Hematopoietic multipotent progenitor cell treated with erythropoietin and hydrocortisone succinate and interleukin-3 and kit ligand, for 15 days (in vitro differentiated cells): ENCODE data around the gene USP47.
"Not testable (repeated sequence)": the region's sequence is repeated elsewhere in the genome, so short reads cannot be mapped to it uniquely, and the experiment has no call there.

Experiments used
- DNase-seq: peaks from one replicate; pipeline ENCODE4 v3.0.0-alpha.2; 2015; ENCODE audit warnings: low spot score

Gene USP47

DNA sequence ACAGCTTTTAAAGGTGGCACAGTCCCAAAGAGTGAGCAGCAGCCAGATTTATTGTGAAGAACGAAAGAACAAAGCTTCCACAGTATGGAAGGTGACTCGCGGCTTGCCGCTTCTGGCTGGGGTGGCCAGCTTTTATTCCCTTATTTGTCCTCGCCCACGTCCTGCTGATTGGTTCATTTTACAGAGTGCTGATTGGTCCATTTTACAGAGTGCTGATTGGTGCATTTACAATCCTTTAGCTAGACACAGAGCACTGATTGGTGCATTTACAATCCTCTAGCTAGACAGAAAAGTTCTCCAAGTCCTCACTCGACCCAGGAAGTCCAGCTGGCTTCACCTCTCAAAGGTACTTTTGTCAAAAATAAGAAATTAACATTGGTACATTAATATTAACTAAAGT lies 10.4 kb upstream of the USP47 start:
- not testable (repeated sequence) for DNase-seq

DNA sequence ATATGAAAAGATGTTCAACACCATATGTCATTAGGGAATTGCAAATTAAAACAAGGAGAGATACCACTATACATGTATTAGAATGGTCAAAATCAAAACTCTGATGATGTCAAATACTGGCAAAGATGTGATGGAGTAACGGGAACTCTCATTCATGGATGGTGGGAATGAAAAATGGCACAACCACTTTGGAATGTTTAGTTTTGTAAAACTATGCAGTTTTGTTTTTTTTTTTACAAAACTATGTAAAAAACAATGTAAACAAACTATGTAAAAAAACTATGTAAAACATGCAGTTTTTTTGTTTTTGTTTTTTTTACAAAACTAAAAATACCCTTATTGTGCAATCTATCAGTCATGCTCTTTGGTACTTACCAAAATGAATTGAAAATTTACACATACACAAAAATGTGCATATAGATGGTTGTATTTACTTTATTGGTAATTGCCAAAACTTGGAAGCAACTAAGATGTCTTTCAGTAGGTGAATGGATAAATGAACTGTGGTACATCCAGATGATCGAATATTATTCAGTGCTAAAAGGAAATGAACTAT lies 5.0 kb upstream of the USP47 start:
- DNase-seq: no peak

DNA sequence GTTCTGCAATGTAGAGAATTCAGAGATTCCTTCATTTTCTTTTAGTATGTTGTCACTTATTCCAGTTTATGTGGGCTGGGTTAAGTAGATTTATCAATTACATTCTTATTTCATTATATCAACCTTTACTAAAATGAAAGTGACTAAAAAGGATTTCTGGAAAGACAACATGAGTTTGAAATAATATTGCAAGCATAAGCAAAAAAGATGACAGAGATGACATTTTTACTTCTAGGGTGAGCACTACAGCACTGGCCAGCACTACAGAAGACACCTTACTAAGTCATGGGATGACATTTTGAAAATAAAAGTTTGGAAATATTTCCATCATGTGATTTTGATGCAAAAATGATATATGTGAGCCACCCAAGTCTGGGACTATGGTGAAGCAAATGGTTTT lies 2.1 kb upstream of the USP47 start:
- no peak for DNase-seq

DNA sequence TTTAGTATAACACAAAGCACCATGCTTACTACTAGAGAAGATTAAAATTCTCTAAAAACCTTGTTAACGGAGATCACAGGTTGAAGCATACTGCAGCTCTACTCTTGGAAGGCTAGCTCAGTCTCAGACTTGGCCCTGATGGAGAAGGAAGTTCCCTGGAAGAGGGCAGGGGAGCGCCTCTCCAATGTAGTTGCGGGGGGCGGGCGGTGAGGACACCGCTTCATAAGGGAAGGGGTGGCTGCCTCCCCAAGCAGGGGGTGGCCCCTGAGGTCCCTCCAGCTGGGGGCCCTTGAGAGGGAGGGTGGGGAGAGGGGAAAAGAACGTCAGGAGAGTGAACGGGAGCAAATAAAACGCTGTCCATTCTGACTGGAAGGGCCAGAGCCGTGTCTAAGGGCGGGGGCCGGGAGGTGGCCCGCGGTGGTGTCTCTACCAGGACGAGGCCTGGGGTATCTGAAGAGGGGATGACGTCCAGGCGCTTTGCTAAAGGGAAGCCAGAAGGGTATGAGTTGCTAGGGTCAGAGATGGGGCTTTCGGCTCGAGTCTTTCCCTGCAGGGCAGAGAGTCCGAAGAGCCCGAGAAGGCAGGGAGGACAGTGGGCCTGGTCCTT lies 553 bp upstream of the USP47 start:
- DNase-seq: no peak

DNA sequence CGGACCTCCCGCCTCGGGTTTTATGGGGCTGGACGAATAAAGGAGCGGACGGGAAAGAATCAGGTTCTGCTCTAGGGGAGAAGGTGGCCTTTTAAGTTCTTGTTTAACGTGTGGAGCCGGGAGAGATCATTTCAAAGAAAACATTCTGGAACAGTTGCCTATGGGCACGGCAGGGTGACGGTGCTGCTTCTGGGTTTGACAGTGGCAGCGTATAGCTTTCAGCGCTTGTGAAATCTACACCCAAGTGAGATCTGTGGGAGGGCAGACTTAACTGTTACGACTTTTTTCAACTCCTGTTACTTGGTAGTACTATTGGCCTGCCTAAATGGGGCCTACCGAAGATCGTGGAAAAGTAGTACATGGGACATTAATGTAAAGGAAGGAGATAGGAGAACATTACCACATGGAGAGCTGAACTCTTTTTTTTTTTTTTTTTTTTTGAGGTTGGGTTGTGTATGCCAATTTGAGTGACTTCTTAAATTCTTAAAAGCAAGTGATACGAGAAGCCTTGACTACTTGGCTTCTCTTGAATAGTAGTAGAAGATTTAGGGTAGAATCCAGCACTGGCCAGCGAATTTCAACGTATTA lies 743 bp downstream of the USP47 start:
- peak; percentile 80 for DNase-seq

DNA sequence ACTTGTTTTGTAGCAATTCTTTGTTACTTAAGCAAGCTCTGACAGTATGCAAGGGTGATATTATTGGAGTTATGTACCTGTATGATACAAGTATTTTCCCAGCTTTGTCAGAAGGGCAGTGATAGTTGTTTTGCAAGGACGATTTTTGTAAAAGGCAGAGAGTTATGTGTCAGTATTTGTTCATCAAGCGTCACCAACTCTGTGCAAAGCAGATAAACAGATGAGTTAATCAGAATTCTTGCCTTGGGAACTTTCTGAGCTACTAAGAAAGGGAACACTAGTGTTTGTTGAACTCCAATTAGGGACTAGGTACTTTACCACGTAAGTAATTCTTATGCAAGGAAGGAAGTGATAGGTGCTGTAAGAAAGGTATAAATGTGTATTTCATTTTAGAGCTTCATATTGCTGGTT lies 1.4 kb downstream of the USP47 start:
- DNase-seq: peak; percentile 59

DNA sequence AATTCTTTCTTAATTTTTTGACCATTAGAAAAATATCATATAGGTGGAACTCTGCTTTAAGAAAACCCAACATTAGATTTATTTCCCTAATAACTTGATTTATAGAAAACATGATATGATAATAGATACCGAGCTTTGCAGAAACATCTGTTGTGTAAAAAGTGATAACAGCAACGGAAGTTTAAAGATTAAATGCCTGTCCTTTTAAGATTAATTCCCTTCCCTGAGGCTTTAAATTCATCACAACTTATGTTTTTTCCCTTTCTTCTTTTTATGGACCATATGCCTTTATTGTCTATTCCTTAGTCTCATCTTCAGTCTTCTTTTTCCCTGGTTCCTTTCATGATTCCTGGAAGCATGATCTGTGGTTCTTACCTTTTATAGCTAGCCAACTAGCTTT lies 1.9 kb downstream of the USP47 start:
- peak; percentile 26 for DNase-seq

DNA sequence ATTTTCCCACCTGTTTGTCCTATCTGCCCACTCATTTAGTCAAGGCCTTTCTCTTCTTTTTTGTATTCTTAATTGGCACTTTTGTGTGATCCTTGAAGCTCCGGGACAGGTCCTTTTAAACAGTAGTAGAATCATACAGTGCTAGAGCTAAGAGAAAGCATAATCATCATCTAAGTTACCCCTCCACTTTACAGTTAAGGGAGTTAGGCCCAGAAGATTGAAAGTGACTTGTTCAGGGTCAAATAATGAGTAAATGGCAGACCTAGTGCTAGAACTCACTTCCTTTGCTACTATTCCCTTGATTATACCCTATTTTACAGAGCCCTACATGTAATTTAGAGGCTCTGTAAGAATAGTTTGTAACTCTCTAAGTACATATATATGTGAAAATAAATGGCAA lies 2.5 kb downstream of the USP47 start:
- no peak for DNase-seq

DNA sequence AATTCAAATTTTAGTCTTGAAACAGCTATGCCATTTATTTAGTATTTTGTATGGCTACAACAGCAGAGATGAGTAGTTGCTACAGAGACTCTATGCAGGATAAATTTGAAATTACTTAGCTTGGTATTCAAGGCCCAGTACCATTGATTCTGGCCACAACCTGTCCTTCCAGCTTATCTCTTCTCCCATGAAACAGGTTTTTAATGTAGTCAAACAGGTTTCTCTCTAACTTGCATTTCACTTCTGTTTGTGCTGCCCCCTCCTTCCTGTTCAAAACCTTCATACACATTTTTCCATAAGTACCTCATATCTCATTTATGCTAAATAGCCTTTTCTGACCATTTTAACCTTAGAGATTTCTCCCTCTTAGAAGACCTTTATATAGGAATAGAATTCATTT lies 3.3 kb downstream of the USP47 start:
- no peak for DNase-seq

DNA sequence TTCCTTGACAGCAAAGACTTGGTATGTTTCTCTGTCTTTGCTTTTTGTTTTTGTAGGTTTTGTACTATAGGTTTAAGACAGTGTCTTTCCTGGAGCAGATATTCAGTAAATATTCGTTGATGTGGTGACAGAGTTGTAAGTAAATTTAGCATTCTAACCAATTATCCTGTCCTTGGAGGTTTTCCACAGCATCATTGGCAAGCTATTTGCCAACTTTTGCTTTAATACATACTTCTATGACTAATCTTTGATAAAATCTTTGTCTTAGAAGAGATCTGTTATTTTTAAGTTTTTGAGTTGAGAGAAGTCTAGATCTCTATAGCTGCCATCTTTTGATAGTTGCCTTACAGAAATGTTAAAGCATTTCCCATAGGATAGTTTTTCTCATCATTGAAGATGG lies 3.8 kb downstream of the USP47 start:
- DNase-seq: no peak

DNA sequence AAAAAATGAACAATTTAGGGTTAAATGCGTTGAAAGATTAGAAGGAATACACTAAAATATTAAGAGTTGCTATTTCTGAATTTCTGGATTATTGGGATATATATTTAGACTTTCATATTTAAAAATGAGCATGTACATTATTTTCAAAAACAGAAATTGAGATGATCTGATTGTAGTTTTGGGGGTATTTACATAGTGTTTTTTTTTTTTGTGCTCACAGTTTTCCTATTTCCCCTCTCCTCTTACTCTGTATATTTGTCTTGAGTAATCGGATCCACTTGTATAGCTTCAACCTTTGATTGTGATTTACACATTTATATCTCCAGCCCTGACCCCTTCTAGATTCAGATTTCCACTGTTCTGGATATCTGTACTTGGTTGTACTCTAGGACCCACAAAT lies 5.3 kb downstream of the USP47 start:
- no peak for DNase-seq

DNA sequence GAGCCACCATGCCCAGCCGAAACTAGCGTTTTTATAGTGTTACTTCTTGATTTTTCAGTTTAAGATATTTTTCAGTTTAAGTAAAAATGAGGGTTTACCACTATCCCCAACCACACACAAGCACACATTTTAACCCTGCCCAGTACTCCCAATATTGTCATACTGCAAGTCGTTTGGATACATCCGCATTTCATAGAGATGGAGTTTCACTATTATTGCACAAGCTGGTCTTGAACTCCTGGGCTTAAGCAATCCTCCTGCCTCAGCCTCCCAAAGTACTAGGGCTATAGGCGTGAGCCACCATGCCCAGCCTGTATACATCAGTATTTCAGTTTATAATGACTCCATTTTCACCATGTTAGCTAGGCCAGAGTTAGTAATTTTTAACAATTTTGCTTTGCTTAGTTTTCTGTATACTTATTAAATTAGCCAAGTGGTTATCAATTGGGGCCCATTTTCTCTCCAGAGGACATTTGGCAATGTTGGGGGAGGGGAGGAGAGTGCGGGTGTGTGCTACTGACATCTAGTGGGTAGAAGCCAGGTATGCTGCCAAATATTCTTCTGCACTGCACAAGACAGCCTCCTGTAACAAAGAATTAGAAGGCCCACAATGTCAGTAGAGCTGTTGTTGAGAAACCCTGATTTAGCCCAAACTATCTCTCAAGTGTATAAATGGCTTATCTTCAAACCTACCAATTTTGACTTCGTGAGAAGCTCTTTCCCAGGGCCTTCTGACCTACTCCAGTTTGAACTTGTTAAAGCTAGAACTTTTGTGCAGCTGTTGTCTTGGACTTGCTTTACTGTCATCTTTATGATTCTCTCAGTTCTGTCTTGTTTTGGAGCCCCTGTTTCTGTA lies 7.3 kb downstream of the USP47 start:
- peak; percentile 83 for DNase-seq

DNA sequence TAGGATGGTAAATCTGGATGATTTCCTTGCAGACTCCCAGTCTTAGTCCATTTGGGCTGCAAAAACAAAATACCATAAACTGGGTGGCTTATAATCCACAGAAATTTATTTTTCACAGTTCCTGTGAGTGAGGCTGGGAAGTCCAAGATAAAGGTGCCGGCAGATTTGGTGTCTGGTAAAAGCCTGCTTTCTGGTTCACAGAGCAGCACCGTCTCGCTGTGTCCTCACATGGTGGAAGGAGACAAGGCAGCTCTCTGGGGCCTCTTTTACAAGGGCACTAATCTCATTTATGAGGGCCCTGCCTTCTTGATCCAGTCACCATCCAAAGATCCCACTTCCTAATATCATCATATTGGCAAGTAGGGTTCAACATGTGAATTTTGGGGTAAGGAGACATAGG lies 8.9 kb downstream of the USP47 start:
- DNase-seq: no peak

DNA sequence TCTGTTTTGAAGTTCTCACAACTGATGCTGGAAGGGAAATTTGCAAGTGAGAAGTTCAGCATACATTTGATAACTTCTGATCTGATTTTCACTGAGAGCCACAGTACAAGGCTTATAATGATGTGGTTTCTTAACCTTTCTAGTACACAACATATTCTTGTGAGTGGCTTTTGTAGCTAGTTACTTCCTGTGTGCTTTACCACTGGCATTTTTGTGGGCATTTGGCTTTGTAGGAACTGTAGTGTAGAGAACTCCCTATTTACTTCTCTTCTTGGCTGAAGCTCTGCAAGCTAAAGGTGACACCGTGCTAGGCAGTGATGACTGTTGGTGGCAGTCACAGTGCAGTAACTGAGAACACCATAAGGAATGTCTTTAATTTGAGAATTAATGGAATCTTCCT lies 14.9 kb downstream of the USP47 start:
- DNase-seq: no peak

DNA sequence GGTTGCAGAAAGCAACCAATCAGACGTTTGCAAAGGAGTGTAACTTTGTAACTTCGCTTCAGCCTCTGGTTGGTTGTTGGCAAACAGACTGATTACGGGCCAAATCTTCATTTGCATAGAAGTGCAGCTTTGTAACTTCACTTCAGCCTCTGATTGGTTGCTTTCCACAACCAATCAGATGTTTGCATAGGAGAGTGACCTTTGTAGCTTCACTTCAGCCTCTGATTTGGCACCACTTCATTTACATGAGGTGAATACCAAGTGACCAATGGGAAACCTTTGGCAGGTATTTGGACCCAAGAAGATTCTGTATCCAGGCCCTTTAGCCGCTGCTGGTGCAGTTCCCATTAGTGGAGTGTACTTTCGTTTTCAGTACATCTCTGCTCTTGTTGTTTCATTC lies 16.0 kb downstream of the USP47 start:
- no peak for DNase-seq

DNA sequence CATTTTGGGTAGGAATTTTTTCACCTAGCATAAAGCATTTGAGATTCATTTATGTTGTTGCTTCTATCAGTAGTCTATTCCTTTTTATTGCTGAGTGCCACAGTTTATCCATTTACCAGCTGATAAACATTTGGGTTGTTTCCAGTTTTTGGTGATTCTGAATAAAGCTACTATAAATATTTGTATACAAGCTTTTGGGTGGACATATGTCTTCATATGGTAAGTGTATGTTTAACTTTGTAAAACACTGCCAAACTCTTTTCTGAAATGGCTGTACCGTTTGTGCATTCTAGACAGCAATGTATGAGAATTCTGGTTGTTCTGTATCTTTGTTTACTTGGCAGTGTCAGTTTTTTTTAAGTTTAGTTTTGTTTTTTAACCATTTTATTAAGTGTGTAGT lies 16.9 kb downstream of the USP47 start:
- no peak for DNase-seq

DNA sequence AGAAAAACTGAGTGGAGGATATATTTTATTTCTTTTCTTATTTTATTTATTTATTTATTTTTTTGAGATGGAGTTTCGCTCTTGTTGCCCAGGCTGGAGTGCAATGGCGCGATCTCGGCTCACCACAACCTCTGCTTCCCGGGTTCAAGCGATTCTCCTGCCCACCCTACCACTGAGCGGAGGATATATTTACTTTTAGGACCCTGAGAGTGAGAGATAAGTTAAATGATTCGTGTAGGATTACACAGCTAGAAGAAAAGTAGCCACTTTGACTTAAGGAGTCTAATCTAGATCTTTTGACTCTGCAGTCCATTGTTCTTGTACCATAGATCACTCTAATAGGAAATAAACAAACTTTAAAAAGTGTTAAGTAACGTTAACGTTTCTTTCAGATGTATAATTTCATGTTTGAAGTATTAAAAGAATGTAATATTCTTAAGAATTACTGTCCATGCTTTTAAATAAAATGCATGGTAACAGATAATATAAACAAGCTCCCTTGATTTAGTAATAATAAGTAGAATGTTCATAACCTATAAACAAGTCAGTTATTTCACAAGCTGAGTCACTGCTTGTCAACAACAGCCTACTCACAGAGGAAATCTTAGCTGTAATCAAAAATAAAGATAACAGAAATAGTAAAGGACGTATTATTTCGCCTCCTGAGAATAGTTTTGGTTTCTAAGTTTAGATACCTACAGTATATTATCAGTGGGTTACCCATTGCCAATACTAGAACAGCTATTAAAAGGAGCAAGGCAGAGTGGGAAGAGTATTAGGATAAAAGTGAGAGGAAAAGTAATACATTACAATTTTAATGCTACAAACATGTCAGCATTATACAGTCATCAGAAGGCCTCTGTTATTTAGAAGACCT lies 18.6 kb downstream of the USP47 start:
- no peak for DNase-seq

DNA sequence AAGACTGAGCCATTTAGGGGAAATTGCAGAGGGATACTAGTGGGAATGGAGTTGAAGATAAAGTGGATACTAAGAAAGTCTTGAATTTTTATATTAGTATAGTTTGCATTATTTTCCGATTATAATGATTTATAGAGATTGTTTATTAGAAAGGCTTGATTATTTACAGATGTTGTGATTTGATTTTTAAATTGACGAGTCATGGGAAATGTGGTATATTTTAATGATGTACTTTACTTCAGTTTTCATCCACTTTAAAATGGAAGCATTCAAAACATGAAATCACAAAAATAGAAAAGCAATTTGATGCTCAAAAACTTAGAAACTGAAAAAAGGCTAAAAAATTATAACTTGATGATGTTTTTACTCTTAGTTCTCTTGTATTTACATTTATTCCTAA lies 21.2 kb downstream of the USP47 start:
- no peak for DNase-seq

DNA sequence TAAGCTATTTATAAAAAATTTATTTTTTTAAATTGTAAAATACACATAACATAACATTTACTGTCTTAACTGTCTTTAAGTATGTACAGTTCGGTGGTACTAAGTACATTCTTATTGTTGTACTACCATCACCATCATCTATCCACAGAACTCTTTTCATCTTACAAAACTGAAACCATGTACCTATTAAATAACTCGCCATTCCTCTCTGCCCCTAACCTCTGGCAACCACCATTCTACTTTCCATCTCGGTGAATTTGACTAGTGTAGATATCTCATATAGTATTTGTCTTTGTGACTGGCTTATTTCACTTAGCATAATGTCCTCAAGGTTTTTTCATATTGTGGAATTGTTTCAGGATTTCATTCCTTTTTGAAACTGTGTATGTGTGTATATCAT lies 22.6 kb downstream of the USP47 start:
- DNase-seq: no peak

DNA sequence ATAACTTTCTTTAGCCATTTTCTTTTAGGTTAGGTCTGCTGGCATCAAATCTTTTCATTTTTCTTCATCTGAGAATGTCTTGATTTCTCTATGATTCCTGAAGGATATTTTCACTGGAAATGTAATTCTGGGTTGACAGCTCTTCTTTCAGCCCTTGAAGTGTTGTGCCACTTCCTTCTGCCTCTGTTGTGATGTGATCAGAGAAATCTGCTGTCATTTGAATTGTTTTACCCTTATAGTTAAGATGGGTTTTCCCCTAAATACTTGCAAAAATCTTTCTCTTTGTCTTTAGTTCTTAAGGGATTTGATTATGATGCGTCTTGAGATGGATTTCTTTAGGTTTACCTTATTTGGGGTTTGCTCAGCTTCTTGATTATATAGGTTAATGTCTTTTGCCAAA lies 23.0 kb downstream of the USP47 start:
- DNase-seq: no peak

DNA sequence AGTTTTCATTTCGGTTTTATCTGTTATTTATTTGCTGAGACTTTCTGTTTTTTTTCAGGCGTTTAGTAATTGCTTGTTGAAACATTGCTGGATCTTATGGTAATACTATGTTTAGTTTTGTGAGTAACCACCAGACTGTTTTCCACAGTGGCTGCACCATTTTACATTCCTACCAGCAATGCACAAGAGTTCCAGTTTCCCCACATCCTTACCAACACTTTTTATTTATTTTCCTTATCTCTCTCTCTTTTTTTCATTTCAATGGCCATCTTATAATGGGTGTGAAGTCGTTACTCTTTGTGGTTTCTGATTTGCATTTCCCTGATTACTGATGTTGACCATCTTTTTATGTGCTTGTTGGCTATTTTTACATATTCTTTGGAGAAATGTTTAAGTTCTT lies 23.7 kb downstream of the USP47 start:
- DNase-seq: no peak

DNA sequence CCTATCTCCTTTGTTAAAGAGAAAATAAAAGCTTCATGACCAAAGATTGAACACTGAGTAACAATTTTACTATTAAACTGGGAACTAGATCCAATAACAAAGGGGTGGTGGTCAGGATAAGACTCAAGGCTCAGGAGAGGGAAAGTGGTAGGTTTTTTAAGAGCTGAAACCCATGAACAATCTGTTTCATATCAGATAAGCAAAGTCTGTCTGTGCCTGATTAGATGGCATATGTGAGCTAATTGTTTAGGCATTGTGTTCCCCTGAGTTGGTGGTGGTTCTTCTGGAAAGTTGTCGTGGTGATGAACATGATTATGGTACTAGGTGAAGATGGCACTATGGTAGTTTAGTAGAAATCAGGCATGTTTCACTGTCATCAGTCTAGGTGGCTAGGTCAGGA lies 24.4 kb downstream of the USP47 start:
- no peak for DNase-seq
